GDM1 (cell line): ENCODE results near the gene MXD3.
"Not testable (repeated sequence)": the region's sequence is repeated elsewhere in the genome, so short reads cannot be mapped to it uniquely, and the experiment has no call there.

Source experiments
- DNase-seq: peaks from one replicate; lab custom pipeline; 2025; lab: John Stamatoyannopoulos, UW

The MXD3 gene

DNA sequence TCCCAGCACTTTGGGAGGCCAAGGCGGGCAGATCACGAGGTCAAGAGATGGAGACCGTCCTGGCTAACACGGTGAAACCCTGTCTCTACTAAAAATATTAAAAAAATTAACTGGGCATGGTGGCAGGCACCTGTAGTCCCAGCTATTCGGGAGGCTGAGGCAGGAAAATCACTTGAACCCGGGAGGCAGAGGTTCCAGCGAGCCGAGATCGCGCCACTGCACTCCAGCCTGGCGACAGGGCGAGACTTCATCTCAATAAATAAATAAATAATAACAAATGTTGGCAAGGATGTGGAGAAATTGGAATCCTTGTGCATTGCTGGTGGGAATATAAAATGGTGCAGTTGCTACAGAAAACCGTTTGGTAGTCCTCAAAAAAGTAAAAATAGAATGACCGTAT, 31.3 kb upstream of the MXD3 start:
- DNase-seq: not testable (repeated sequence)

DNA sequence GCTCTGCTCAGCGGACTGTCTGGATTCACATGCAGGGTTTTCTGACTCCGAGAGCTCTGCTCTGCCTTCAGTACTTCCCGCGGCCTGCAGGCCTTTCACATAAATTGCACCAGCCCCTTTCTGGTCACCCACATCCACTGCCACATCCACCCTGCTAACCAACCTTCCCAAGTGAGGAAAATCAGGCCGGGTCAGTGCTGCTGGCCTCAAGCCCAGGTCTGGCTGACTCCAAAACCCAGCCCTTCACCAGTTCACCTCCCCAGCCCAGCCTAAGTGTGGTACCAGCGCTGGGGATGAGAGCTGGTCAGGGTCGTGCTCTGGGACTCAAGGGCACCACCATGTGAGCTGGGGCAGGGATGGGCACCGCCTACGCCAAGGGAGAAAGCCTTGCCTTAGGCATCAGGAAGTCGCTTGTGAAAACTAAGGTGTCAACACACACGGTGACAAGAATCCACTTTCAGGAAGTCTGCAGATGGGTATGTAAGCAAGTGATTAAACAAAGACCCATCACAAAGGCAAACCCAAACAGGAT, 27.5 kb upstream of the MXD3 start:
- DNase-seq: no peak

GRCh38 chr5:177338251-177339106, 26.8 kb upstream of the MXD3 start:
- DNase-seq: no peak

DNA sequence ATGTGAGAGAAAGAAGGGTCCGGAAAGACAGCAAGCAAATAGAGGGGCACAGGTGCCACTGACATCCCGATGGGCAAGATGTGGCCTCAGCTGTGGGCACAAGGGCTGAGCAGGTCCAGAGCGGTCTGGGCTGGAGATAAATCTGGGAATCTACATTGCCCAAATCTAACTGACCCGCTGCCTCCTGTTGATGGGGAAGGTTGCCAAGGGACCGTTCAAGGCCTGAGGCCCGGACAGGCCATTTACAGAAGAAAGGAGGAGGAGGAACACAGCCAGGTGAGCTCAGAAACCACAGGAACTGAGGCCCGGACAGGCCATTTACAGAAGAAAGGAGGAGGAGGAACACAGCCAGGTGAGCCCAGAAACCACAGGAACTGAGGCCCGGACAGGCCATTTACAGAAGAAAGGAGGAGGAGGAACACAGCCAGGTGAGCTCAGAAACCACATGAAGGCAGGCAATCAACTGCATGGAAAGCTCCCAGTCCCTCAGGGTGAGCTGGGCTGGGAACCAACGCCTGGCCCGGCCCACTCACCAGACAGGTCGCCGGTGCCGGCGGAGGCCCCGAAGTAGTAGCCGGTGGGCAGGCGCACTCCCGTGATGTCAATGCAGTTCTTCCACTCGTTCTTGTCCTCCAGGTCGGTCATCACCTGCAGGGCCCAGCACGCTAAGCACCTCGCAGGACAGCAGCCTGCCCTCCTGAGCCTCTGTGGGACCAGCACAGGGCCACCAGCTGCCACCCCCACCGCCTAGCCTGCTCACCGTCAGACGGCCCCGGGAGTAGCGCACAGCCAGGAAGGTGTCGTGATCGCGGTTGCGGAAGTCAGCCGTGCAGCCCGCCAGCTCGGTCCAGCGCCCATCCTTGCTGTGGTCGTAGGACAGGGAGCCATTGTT, 25.2 kb upstream of the MXD3 start:
- no peak for DNase-seq

DNA sequence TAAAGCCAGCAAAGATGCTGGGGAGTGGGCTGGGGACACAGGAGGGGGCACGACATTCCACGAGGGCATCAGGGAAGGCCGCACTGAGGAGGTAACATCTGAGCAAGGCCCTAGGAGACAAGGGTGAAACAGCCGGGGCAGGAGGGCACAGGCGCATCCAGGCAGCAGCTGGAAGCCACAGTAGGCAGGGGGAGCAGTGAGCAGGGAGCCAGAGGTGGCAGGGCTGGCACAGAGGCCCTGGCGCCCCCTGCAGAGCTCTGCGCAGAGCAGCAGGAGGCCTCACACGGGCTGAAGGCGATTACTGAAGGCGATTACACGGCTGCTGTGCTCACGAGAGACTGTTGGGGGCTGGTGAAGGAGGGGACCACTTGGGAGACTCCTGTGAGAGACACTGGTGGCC, 24.4 kb upstream of the MXD3 start:
- DNase-seq: peak; percentile 54

DNA sequence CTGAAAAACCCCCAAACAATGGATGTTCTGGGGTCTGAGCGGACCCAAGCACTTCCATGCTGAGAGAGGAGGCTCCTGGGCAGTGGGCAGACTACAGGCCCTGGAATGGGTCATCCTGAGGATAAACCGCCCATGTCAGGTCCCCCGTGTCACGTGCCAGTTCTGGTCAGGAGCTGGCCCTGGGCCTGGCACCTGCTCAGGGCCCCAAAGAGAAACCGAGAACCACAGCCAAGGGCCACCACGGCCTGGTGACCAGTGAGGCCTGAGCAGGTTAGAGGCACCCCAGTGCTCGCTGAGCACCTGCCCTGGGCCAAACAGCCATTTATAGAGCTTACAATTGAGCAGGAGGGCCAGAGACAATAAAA, 24.0 kb upstream of the MXD3 start:
- no peak for DNase-seq

DNA sequence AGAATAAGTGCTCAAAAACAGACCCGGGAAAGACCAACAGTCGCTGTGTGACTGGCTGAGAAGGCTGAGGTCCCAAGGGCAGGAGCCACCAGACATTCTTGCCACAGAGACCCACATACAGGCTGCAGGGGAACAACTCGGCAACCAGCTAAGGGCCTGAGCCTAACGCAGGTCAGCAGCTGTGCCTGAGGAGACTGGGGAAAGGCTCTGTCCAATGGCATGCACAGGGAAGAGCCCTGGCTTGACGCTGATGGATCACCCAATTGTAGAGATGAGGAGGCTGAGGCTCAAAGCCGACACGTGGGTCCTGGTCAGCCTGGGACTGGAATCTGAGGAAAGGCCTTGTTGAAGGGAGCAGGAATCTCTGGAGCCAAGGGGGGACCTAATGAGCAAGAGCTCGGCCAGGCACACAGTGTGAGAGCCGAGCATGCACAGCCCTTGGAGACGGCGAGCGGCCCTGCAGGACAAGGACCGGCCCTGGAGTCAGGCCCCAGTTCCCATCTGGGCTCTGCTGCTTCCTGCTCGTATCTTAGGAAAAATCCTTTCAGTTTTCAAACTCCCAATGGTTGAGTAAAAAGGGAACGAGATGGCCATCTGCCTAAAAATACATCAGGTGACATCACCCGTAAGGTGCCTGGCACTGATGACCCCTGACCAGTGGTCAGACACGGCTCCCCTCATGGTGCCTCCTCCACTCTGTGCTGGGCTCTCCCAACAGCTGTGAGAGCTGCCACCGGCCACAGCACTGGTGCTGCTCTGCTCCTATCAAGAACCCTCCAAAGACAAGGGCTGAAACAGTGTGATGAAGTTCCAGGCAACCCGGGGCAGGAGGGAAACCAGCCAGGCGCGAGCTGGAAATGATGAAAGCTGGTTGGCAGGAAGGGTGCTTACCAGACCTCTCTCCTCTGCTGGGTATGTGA, 23.3 kb upstream of the MXD3 start:
- DNase-seq: no peak

GRCh38 chr5:177334155-177334551, 22.5 kb upstream of the MXD3 start:
- DNase-seq: no peak

GRCh38 chr5:177333420-177334154, 21.9 kb upstream of the MXD3 start:
- no peak for DNase-seq

DNA sequence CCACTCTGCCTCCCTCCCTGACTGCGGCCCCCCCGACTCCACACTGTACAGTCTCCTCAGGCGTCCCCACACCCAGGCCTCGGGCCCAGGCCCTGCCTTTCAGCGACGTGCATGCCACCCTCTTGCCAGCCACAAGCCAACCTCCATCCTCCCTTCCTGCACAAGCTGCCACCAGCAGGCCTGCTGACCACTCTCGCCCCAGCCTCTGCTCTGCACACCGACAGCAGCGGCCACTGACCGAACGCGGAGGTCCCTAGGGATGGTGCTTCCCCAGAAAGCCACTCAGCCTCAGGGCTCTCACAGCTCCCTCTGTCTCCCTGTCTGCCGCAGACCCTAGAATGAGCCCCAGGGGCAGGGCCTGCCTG, 21.2 kb upstream of the MXD3 start:
- no peak for DNase-seq

- DNase-seq: no peak
Measured at GRCh38 chr5:177332031-177332895, 20.6 kb upstream of the MXD3 start.

- DNase-seq: peak; percentile 73
Measured at GRCh38 chr5:177330991-177331842, 19.5 kb upstream of the MXD3 start.

- no peak for DNase-seq
Measured at GRCh38 chr5:177329883-177330282, 18.2 kb upstream of the MXD3 start.

DNA sequence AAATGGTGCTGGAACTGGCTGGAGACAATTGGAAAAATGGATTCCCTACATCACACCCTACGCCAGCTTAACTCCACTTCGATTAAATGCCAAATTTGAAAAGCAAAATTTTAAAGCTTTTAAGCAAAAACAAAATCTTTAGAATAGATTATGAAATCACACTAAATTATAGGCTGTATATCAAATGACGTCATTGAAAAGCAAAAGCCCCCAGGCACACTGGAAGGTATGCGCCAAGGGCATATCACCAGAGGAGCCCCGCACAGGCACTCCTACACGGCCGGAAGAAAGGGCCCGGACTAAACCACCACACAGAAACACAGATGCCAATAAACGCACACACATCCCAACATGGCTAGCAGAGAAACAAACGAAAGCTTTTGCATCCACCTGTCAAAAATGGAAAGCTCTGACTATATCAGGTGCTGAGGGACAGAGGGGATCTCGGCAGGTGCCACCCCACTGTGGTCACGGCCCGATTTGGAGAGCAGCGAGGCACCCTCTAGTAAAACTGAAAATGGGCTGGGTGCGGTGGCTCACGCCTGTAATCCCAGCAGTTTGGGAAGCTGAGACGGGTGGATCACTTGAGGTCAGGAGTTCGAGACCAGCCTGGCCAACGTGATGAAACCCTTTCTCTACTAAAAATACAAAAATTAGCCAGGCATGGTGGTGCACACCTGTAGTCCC, 17.0 kb upstream of the MXD3 start:
- no peak for DNase-seq

- no peak for DNase-seq
Measured at GRCh38 chr5:177327539-177328522, 16.1 kb upstream of the MXD3 start.

DNA sequence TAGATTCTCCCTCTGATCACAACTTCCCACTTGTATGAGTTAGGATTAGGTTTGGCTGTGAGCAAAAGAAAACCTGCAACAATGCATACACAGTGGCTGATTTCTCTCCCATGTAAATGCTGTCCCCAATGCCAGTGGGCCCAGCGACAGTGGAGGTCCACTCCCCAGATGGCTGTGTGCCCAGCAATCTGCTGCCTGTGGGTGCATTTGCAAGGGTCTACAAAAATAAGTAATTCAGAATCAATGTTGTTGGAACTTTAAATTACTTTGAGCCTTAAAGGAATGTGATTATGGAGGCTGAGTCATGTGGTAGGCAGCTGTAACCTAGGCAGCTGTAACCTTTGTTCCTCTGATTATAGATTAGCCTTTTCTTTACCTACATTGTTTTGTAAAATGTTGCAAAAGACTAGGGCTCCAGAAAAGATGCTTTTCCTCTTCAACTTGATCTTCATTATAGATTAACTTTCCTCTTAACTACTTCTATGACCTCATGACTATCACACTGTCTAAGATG, 14.2 kb upstream of the MXD3 start:
- no peak for DNase-seq

GRCh38 chr5:177320879-177321278, 9.2 kb upstream of the MXD3 start:
- DNase-seq: peak; percentile 35
